Measurements from ENCODE around the gene UBA5. TPM values are rescaled to one million over a fixed set of nuclear protein-coding genes. Genes with fewer than 3 reads are reported as not detected.

The UBA5 gene
- total RNA-seq, 1 experiment from 2014 or later = 44.0 TPM

GRCh38 chr3:132637590-132637989 lies 22.5 kb upstream of the UBA5 start:
- POLR2A ChIA-PET = no interaction called here
- DNase-seq (ENCODE audit: low read depth, low spot score) = no peak
- H3K4me3 ChIP-seq (ENCODE audit: low read depth in 2 of 2, low read length in 2 of 2) = no peak overlapping the region
- H3K27ac ChIP-seq (ENCODE audit: low read length) = no peak overlapping the region
- H3K27me3 ChIP-seq (ENCODE audit: control insufficient read depth, insufficient read depth, low read length) = no peaks in the 10 kb centered on the region
- intact Hi-C loops (cut with micrococcal nuclease; ENCODE audit: unreplicated experiment) (no loop called here), in situ Hi-C loops (cut with HindIII; ENCODE audit: low pct_unique_long_range_greater_than_20kb, low sequenced_read_pairs) (no loop called here)
- TF ChIP-seq TCF7L2 (IDR thresholded peaks at IDR 0.05; ENCODE audit: low read depth, low read length) = no peak
- TF ChIP-seq CTCF (IDR thresholded peaks at IDR 0.05) = no peak
- no peak for TF ChIP-seq POLR2AphosphoS5 (IDR thresholded peaks at IDR 0.05; ENCODE audit: low read depth, low read length)
- TF ChIP-seq REST (IDR thresholded peaks at IDR 0.05; ENCODE audit: insufficient read depth in 1 of 2, low read depth in 2 of 2, low read length in 1 of 2) = no peak
- TF ChIP-seq SIN3A (IDR thresholded peaks at IDR 0.05; ENCODE audit: borderline replicate concordance, insufficient read depth, low read depth, low read length) = no peak
- no peaks in the 10 kb centered on the region for H3K9me3 ChIP-seq (ENCODE audit: control insufficient read depth, insufficient read depth, low read depth, low read length)
- no peaks in the 10 kb centered on the region for H3K4me1 ChIP-seq (ENCODE audit: control insufficient read depth, insufficient read depth, low read length)
- BruUV-seq (replicated peaks) = no TSS peak
- no peaks in the 10 kb centered on the region; the same call in 1 of the 2 replicates for H3K36me3 ChIP-seq (ENCODE audit: control insufficient read depth, insufficient read depth, low read length)
- CTCF ChIA-PET = no interaction called here
- no peak for ATAC-seq

GRCh38 chr3:132638706-132639105 lies 21.4 kb upstream of the UBA5 start:
- POLR2A ChIA-PET = no interaction called here
- H3K27me3 ChIP-seq (ENCODE audit: control insufficient read depth, insufficient read depth, low read length) = no peaks in the 10 kb centered on the region
- BruUV-seq (replicated peaks) = no TSS peak

More at GRCh38 chr3:132638706-132639105, 21.4 kb upstream of the UBA5 start:
- H3K27ac ChIP-seq (ENCODE audit: low read length) = no peak overlapping the region
- no peaks in the 10 kb centered on the region for H3K9me3 ChIP-seq (ENCODE audit: control insufficient read depth, insufficient read depth, low read depth, low read length)
- intact Hi-C loops (cut with micrococcal nuclease; ENCODE audit: unreplicated experiment) = no loop called here
- ATAC-seq (no peak), DNase-seq (ENCODE audit: low read depth, low spot score) (no peak)
- no peaks in the 10 kb centered on the region; the same call in 1 of the 2 replicates for H3K36me3 ChIP-seq (ENCODE audit: control insufficient read depth, insufficient read depth, low read length)
- no peaks in the 10 kb centered on the region for H3K4me1 ChIP-seq (ENCODE audit: control insufficient read depth, insufficient read depth, low read length)
- in situ Hi-C loops (cut with HindIII; ENCODE audit: low pct_unique_long_range_greater_than_20kb, low sequenced_read_pairs) = no loop called here
- no peak for TF ChIP-seq CTCF (IDR thresholded peaks at IDR 0.05)
- no peak for TF ChIP-seq REST (IDR thresholded peaks at IDR 0.05; ENCODE audit: insufficient read depth in 1 of 2, low read depth in 2 of 2, low read length in 1 of 2)
- no peak for TF ChIP-seq POLR2AphosphoS5 (IDR thresholded peaks at IDR 0.05; ENCODE audit: low read depth, low read length)
- no peak for TF ChIP-seq TCF7L2 (IDR thresholded peaks at IDR 0.05; ENCODE audit: low read depth, low read length)
- no peak for TF ChIP-seq SIN3A (IDR thresholded peaks at IDR 0.05; ENCODE audit: borderline replicate concordance, insufficient read depth, low read depth, low read length)
- CTCF ChIA-PET = interaction anchor here (0.6 kb wide), 1 partner anchor 42 kb away, joined by 3 read pairs; the partner anchor contains the start of gene ACKR4
- no peak overlapping the region for H3K4me3 ChIP-seq (ENCODE audit: low read depth in 2 of 2, low read length in 2 of 2)
